Measurements from ENCODE around the gene SPATA7.
A peak's percentile ranks its signal among the peaks of the same experiment; 100 is the strongest.

- peak; percentile 78 for TF ChIP-seq CTCF (IDR thresholded peaks at IDR 0.05)
- no peak for TF ChIP-seq ZFX (IDR thresholded peaks at IDR 0.05; ENCODE audit: borderline replicate concordance)
Measured at GRCh38 chr14:88463318-88463717, 77.9 kb downstream of the SPATA7 start.
